H1 (cell line): ENCODE data around the gene LIMK2.
"Not testable (repeated sequence)": the region's sequence is repeated elsewhere in the genome, so short reads cannot be mapped to it uniquely, and the experiment has no call there.

Experiments
- CEBPB ChIP-seq: IDR thresholded peaks from 2 replicates; pipeline ENCODE4 v1.6.1; 2012; ENCODE audit warnings: low read depth, low read length
- EZH2 ChIP-seq: fragments of 200-600 bp; sonication (generic); IDR thresholded peaks from 2 replicates; pipeline ENCODE4 v1.7.1; 2012; ENCODE audit warnings: low read depth, mild to moderate bottlenecking, moderate library complexity, low read length, inconsistent platforms; ENCODE audit not compliant: severe bottlenecking
- TAF1 ChIP-seq: IDR thresholded peaks from 2 replicates; pipeline ENCODE4 v1.6.1; 2011; ENCODE audit warnings: mild to moderate bottlenecking, low read depth, low read length
- TF ChIP-seq, protein P1 (sequence below), 3 experiments: IDR thresholded peaks; 1 replicate in 2 of 3; 2 replicates in 1 of 3; pipeline versions ENCODE4 v1.5.1 to v1.6.1; 2011; ENCODE audit warnings: low read length in 3 of 3, mild to moderate bottlenecking in 3 of 3, inconsistent platforms in 2 of 3, low read depth in 1 of 3, moderate library complexity in 1 of 3; ENCODE audit not compliant: insufficient read depth in 1 of 3; ENCODE audit errors: control extremely low read depth in 1 of 3

- not testable (repeated sequence) for TF ChIP-seq TAF1, EZH2, CEBPB
- TF ChIP-seq, protein P1, sequence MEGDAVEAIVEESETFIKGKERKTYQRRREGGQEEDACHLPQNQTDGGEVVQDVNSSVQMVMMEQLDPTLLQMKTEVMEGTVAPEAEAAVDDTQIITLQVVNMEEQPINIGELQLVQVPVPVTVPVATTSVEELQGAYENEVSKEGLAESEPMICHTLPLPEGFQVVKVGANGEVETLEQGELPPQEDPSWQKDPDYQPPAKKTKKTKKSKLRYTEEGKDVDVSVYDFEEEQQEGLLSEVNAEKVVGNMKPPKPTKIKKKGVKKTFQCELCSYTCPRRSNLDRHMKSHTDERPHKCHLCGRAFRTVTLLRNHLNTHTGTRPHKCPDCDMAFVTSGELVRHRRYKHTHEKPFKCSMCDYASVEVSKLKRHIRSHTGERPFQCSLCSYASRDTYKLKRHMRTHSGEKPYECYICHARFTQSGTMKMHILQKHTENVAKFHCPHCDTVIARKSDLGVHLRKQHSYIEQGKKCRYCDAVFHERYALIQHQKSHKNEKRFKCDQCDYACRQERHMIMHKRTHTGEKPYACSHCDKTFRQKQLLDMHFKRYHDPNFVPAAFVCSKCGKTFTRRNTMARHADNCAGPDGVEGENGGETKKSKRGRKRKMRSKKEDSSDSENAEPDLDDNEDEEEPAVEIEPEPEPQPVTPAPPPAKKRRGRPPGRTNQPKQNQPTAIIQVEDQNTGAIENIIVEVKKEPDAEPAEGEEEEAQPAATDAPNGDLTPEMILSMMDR (IDR thresholded peaks at IDR 0.05; ENCODE audit: control extremely low read depth in 1 of 3, insufficient read depth in 1 of 3, low read depth in 1 of 3, low read length in 3 of 3): not testable (repeated sequence)
Measured at GRCh38 chr22:31206460-31206859, 5.6 kb upstream of the LIMK2 start.
